Mesenchymal stem cell (in vitro differentiated cells and primary cell): Measurements from ENCODE around the gene ODAD2.

Experiments used
- DNase-seq: peaks from one replicate; pipeline ENCODE4 v3.0.0-alpha.2; 2013
- H2AFZ ChIP-seq: one replicate; pipeline ENCODE4 v1.6.1; 2013; ENCODE audit warnings: low read depth, mild to moderate bottlenecking, control low read depth, inconsistent platforms, low read length, moderate library complexity
- H2AK5ac ChIP-seq: 2 replicates; pipeline ENCODE4 v1.6.1; 2013; ENCODE audit warnings: low read length, moderate library complexity, mild to moderate bottlenecking, inconsistent platforms; ENCODE audit not compliant: severe bottlenecking
- H2BK120ac ChIP-seq: one replicate; pipeline ENCODE4 v1.6.1; 2013; ENCODE audit warnings: low read depth, mild to moderate bottlenecking, inconsistent platforms, low read length, moderate library complexity
- H2BK12ac ChIP-seq, 2 experiments: one replicate each; pipeline ENCODE4 v1.6.1; 2013; ENCODE audit warnings: inconsistent platforms in 2 of 2, low read length in 2 of 2, mild to moderate bottlenecking in 2 of 2, moderate library complexity in 2 of 2, control low read depth in 1 of 2
- H2BK15ac ChIP-seq: one replicate; pipeline ENCODE4 v1.6.1; 2013; ENCODE audit warnings: mild to moderate bottlenecking, low read depth, inconsistent platforms; ENCODE audit not compliant: poor library complexity, severe bottlenecking
- H2BK5ac ChIP-seq: 2 replicates; pipeline ENCODE4 v1.6.1; 2013; ENCODE audit warnings: low read depth, mild to moderate bottlenecking, low read length, control low read depth, inconsistent platforms; ENCODE audit not compliant: poor library complexity, severe bottlenecking
- H3K14ac ChIP-seq, 2 experiments: one replicate each; pipeline ENCODE4 v1.6.1; 2013; ENCODE audit warnings: inconsistent platforms in 2 of 2, low read length in 2 of 2, control low read depth in 1 of 2, mild to moderate bottlenecking in 1 of 2, moderate library complexity in 1 of 2
- H3K18ac ChIP-seq, 2 experiments: one replicate each; pipeline ENCODE4 v1.6.1; 2013; ENCODE audit warnings: inconsistent platforms in 2 of 2, low read length in 2 of 2, control low read depth in 1 of 2, low read depth in 1 of 2, mild to moderate bottlenecking in 1 of 2
- H3K23ac ChIP-seq, 2 experiments: one replicate each; pipeline ENCODE4 v1.6.1; 2013; ENCODE audit warnings: inconsistent platforms in 2 of 2, low read length in 2 of 2, mild to moderate bottlenecking in 2 of 2, moderate library complexity in 2 of 2, control low read depth in 1 of 2
- H3K27ac ChIP-seq: 2 replicates; pipeline ENCODE4 v1.5.1; 2013; ENCODE audit warnings: mild to moderate bottlenecking, moderate library complexity, low read length, control low read depth, inconsistent platforms; ENCODE audit not compliant: poor library complexity, severe bottlenecking
- H3K27me3 ChIP-seq, 2 experiments: 2 replicates each; pipeline versions ENCODE4 v1.6.1 to v1.7.0; 2013; ENCODE audit warnings: low read length in 2 of 2, mild to moderate bottlenecking in 2 of 2, moderate library complexity in 2 of 2, control low read depth in 1 of 2, inconsistent platforms in 1 of 2; ENCODE audit not compliant: control insufficient read depth in 1 of 2, insufficient read depth in 1 of 2
- H3K36me3 ChIP-seq, 2 experiments: 2 replicates each; pipeline versions ENCODE4 v1.6.1 to v1.7.0; 2013; ENCODE audit warnings: low read length in 2 of 2, control low read depth in 1 of 2, inconsistent platforms in 1 of 2, low read depth in 1 of 2, mild to moderate bottlenecking in 1 of 2; ENCODE audit not compliant: insufficient read depth in 2 of 2, control insufficient read depth in 1 of 2
- H3K4ac ChIP-seq, 2 experiments: one replicate each; pipeline ENCODE4 v1.6.1; 2013; ENCODE audit warnings: inconsistent platforms in 2 of 2, low read length in 2 of 2, mild to moderate bottlenecking in 2 of 2, moderate library complexity in 2 of 2, control low read depth in 1 of 2, low read depth in 1 of 2
- H3K4me1 ChIP-seq: 2 replicates; pipeline ENCODE4 v1.6.1; 2013; ENCODE audit warnings: low read depth, low read length, control low read depth; ENCODE audit not compliant: control insufficient read depth, insufficient read depth
- H3K4me2 ChIP-seq: 2 replicates; pipeline ENCODE4 v1.6.1; 2013; ENCODE audit warnings: low read length, mild to moderate bottlenecking, inconsistent platforms; ENCODE audit not compliant: poor library complexity, severe bottlenecking
- H3K4me3 ChIP-seq, 2 experiments: 2 replicates each; pipeline versions ENCODE4 v1.5.1 to v1.7.0; 2013; ENCODE audit warnings: low read length in 2 of 2, mild to moderate bottlenecking in 2 of 2, control low read depth in 1 of 2, low read depth in 1 of 2; ENCODE audit not compliant: insufficient read depth in 1 of 2
- H3K79me1 ChIP-seq: replicated peaks from 2 replicates; pipeline ENCODE4 v1.6.1; 2013; ENCODE audit warnings: mild to moderate bottlenecking, control low read depth, low read length, inconsistent platforms; ENCODE audit not compliant: poor library complexity, severe bottlenecking
- H3K9ac ChIP-seq: 2 replicates; pipeline ENCODE4 v1.7.0; 2013; ENCODE audit warnings: mild to moderate bottlenecking, low read length, moderate library complexity
- H3K9me3 ChIP-seq: 2 replicates; pipeline ENCODE4 v1.7.0; 2013; ENCODE audit warnings: mild to moderate bottlenecking, low read length; ENCODE audit not compliant: control insufficient read depth
- H4K8ac ChIP-seq: one replicate; pipeline ENCODE4 v1.6.1; 2013; ENCODE audit warnings: inconsistent platforms, mild to moderate bottlenecking, low read length, moderate library complexity
- H4K91ac ChIP-seq: one replicate; pipeline ENCODE4 v1.6.1; 2013; ENCODE audit warnings: mild to moderate bottlenecking, low read length, inconsistent platforms
- WGBS: methylation state at CpG from one replicate; pipeline ENCODE4 v1.1.7; 2013; ENCODE audit warnings: mixed read lengths; 5-methylcytosine and 5-hydroxymethylcytosine counted together

ODAD2 gene

GRCh38 chr10:27819781-27820531 lies 178.9 kb downstream of the ODAD2 start:
- H3K4me1 ChIP-seq = peaks cover 2% of the 10 kb centered on the region
- no peak overlapping the region for H2BK120ac ChIP-seq
- no peak overlapping the region for H3K27ac ChIP-seq
- peak overlapping the region; percentile 56 for H4K91ac ChIP-seq
- H2AFZ ChIP-seq = no peak overlapping the region
- DNase-seq = peak; percentile 6
- no peak overlapping the region for H2BK15ac ChIP-seq
- no peak overlapping the region for H2BK5ac ChIP-seq
- H3K9me3 ChIP-seq = peaks cover 1% of the 10 kb centered on the region
- H3K18ac ChIP-seq = no peak overlapping the region
- H2BK12ac ChIP-seq = no peak overlapping the region
- no peak overlapping the region for H3K4me2 ChIP-seq
- no peaks in the 10 kb centered on the region for H3K79me1 ChIP-seq
- H3K4me3 ChIP-seq = no peak overlapping the region
- no peak overlapping the region for H3K4ac ChIP-seq
- no peak overlapping the region for H3K14ac ChIP-seq
- no peak overlapping the region for H3K9ac ChIP-seq
- H3K36me3 ChIP-seq = no peaks in the 10 kb centered on the region
- no peak overlapping the region for H4K8ac ChIP-seq
- WGBS = 91% methylated on average over 9 of the region's 9 CpGs
- H3K23ac ChIP-seq = no peak overlapping the region
- H2AK5ac ChIP-seq = no peak overlapping the region
- no peaks in the 10 kb centered on the region for H3K27me3 ChIP-seq

DNA sequence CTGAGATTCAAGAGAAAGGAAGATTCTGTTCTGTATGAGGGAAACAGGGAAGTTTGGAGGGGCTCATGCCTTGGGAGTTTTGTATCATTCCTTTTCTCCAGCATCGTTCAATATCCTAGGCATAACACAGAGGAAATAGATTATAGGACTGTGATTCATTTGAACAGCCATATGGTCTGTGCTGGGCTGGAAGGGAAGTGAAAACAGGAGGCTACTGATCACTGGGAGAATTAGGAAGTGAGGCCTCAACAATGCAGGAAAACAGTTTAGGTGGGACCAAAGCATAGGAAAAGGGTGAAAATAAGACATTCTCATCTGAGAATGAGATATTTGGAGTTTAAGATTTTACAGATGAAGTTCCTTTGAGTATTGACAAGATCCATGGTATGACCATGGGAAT lies 182.6 kb downstream of the ODAD2 start:
- Histone ChIP-seq H3K4me3 (no peak overlapping the region), H2AFZ (no peak overlapping the region), H3K18ac (no peak overlapping the region), H3K4ac (no peak overlapping the region), H3K79me1 (no peaks in the 10 kb centered on the region), H2BK15ac (no peak overlapping the region), H3K23ac (no peak overlapping the region), H4K91ac (no peak overlapping the region), H3K27me3 (peaks cover 0 to 5% of the 10 kb centered on the region in 2 experiments), H3K9ac (no peak overlapping the region), H3K36me3 (no peaks in the 10 kb centered on the region), H2BK12ac (no peak overlapping the region), H3K9me3 (no peaks in the 10 kb centered on the region), H3K4me2 (no peak overlapping the region), H3K14ac (no peak overlapping the region), H2BK5ac (no peak overlapping the region), H3K4me1 (peaks cover 2% of the 10 kb centered on the region), H3K27ac (no peak overlapping the region), H2AK5ac (no peak overlapping the region), H4K8ac (no peak overlapping the region), H2BK120ac (no peak overlapping the region)
- WGBS = 83% methylated on average over 1 of the region's 1 CpG
- no peak for DNase-seq

DNA sequence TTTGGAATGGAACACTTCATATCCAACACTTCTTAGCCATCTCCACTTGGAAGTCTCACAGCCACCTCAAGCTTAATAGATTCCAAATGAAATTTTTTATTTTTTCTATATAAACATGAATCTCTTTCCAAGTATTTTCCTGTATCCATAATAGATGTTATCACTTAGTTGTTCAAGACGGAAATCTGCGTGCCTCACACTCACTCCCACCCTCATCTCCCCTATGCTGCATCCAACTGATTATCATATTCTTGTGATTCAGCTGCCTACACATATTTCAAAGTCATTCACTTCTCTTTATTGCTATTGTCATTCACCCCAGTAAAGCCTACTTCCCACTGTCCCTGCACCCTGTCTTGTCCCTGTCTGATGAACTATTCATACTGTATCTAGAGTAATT lies 183.0 kb downstream of the ODAD2 start:
- no peak overlapping the region for H3K14ac ChIP-seq
- H4K91ac ChIP-seq = no peak overlapping the region
- DNase-seq = no peak
- no peak overlapping the region for H3K4me2 ChIP-seq
- no peaks in the 10 kb centered on the region for H3K79me1 ChIP-seq
- peaks cover 0 to 6% of the 10 kb centered on the region in 2 experiments for H3K27me3 ChIP-seq
- H3K4me3 ChIP-seq = no peak overlapping the region
- no peak overlapping the region for H2AK5ac ChIP-seq
- H2BK120ac ChIP-seq = no peak overlapping the region
- no peak overlapping the region for H2BK12ac ChIP-seq
- H3K9ac ChIP-seq = no peak overlapping the region
- no peak overlapping the region for H2BK5ac ChIP-seq
- H3K18ac ChIP-seq = no peak overlapping the region
- no peak overlapping the region for H2BK15ac ChIP-seq
- no peak overlapping the region for H3K23ac ChIP-seq
- peaks cover 2% of the 10 kb centered on the region for H3K4me1 ChIP-seq
- no peak overlapping the region for H3K27ac ChIP-seq
- H2AFZ ChIP-seq = no peak overlapping the region
- H3K4ac ChIP-seq = no peak overlapping the region
- H3K36me3 ChIP-seq = no peaks in the 10 kb centered on the region
- H4K8ac ChIP-seq = no peak overlapping the region
- no peaks in the 10 kb centered on the region for H3K9me3 ChIP-seq
- 86% methylated on average over 2 of the region's 2 CpGs for WGBS

DNA sequence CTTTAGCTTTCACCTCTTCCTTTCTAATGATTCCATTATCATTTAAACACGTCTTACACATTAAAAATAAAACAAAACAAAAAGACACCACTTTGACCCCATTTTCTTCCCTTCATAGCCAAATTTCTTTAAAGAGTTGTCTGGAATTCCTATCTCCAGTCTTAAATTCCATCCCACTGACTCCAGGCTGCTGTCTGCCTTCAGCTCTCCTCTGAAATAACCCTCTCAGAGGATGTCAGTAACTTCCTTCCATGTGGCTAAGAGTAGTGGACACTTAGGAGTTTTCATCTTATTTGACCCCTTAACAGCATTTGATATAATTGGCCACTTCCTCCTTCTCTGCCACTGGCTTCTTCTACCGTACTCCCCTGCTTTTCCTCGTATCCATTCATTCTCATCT lies 183.6 kb downstream of the ODAD2 start:
- H2BK12ac ChIP-seq = no peak overlapping the region
- no peak overlapping the region for H3K4ac ChIP-seq
- H3K9ac ChIP-seq = no peak overlapping the region
- no peak overlapping the region for H4K91ac ChIP-seq
- H2AK5ac ChIP-seq = no peak overlapping the region
- no peak overlapping the region for H3K27ac ChIP-seq
- no peak overlapping the region for H2BK120ac ChIP-seq
- no peak overlapping the region for H2BK15ac ChIP-seq
- H3K27me3 ChIP-seq = peaks cover 0 to 8% of the 10 kb centered on the region in 2 experiments
- no peak overlapping the region for H2BK5ac ChIP-seq
- DNase-seq = no peak
- no peaks in the 10 kb centered on the region for H3K36me3 ChIP-seq
- H3K4me3 ChIP-seq = no peak overlapping the region
- H3K23ac ChIP-seq = no peak overlapping the region
- peaks cover 2% of the 10 kb centered on the region for H3K4me1 ChIP-seq
- no peak overlapping the region for H4K8ac ChIP-seq
- WGBS = 64% methylated on average over 3 of the region's 3 CpGs
- H3K4me2 ChIP-seq = no peak overlapping the region
- H3K18ac ChIP-seq = no peak overlapping the region
- no peaks in the 10 kb centered on the region for H3K9me3 ChIP-seq
- H2AFZ ChIP-seq = no peak overlapping the region
- no peak overlapping the region for H3K14ac ChIP-seq
- H3K79me1 ChIP-seq = no peaks in the 10 kb centered on the region
